ENCODE results near the gene ATP11A.

GRCh38 chr13:112929783-112930055 is 239.9 kb downstream of the ATP11A start:
- TF ChIP-seq CTCF (conservative IDR thresholded peaks at IDR 0.05; ENCODE audit: low read depth, low read length) (no peak), EZH2 (IDR thresholded peaks at IDR 0.05; ENCODE audit: borderline replicate concordance, low read depth, low read length, poor library complexity, severe bottlenecking) (no peak)
